ENCODE data around the gene GANC.
"Not testable (repeated sequence)": the region's sequence is repeated elsewhere in the genome, so short reads cannot be mapped to it uniquely, and the experiment has no call there.

GANC gene

DNA sequence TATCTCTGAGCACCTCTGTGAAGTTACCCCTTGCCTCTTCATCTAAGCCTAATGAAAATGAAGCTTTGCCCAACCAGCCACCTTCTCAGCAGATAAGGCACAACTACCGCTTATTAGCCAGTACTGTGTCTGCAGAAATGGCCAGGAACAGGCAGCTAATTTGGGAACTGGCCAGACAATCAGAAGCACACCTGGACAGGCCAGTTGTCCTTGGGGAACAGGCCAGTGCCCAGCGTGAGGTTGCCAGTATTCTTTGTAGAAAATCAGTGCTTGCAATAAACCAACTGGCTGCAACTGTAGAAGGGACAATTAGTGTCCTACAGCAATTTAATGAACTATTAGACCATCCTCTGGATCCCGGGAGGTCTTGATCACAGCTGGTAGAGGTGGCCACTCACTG lies 10.7 kb downstream of the GANC start:
- no peak for DNase-seq

GRCh38 chr15:42284551-42284950 lies 11.6 kb downstream of the GANC start:
- DNase-seq = no peak

DNA sequence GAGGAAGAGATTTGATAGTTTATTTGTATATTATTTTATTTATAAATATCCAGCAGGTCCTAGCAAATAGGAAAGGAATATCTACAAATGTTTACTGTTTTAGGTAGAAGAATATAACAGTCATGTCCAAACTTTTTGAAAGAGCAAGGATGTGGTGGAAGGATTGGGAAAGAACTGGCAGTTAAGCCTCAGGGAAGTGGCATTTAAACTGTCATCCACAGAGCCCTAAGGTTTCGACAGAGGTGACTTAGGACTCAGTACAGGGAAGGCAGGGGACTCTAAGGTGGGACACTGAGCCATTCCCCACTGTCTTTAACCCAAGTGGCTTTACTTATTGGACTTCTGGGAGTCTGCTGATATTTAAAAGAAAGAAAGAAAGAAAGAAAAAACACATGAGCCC lies 12.0 kb downstream of the GANC start:
- DNase-seq = no peak

DNA sequence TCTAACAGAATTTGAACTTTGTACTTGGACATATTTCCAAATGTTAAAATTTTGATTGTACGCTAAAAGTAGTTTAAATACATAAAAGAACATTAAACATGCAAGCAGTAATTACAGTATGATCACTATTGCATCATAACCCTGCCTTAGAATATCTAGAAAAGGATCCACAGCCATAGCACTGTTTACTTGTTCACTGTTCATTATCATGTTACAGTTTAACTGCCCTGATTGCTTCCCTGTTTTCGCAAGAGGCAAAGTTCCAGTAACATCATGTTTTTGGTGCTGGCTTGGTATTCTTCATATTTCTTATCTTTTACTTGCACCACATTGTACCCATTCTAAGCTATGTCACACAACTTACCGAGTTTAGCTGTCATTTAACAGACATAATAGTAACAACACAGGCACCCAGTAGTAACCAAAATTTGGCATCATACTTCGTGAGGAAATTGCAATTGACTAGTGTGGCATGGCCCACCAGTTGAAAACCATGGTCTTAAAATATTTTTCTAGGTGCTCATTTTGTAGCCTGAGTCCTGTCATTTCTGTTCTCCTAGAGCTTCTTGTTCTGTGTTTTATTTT lies 13.5 kb downstream of the GANC start:
- DNase-seq = no peak

DNA sequence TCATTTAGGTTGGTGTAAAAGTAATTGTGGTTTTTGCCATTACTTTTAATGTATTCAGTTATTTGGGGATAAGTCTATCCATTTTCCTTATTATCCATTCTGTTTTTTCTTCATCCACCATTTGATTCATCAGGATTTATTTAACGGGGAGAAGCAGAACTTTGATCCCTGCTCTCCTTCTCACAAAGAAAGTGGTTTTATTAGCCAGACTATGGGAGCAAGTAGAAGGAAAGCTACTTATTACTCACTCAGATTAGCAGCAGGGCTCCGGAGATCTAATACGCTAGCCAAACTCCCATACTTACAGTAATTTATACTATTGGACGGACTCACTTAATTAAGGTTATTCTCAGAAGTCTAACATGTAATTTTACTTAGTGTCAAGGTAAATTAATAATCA lies 14.9 kb downstream of the GANC start:
- no peak for DNase-seq

GRCh38 chr15:42289166-42289565 lies 16.2 kb downstream of the GANC start:
- no peak for DNase-seq

DNA sequence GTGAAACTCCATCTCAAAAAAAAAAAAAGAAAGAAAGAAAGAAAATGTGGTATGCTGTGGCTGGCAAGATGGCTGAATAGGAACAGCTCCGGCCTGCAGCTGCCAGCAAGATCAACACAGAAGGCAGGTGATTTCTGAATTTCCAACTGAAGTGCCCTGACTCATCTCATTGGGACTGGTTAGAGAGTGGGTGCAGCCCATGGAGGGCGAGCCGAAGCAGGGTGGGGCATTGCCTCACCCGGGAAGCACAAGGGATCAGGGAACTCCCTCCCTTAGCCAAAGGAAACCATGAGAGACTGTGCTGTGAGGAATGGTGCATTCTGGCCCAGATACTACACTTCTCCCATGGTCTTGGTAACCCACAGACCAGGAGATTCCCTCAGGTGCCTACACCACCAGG lies 28.0 kb downstream of the GANC start:
- DNase-seq = not testable (repeated sequence)

- no peak for DNase-seq
These were observed 33.7 kb downstream of the GANC start for GRCh38 chr15:42306681-42307080.

DNA sequence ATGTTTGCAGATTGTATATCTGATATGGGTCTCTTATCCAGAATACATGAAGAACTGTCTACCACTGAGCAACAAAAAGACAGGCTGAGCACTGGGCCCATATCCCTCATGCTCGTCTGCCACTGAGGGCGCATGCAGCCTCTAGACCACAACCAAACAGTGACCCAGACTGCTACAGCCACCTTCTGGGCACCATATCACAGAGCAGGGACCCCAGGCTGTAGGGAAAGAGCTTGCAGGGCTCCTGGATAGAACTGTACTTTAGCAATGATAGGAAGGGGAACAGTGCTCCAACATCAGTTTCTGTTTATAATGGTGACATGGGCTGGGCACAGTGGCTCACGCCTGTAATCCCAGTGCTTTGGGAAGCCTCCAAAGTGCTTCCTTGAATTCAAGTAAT lies 40.5 kb downstream of the GANC start:
- DNase-seq = no peak

DNA sequence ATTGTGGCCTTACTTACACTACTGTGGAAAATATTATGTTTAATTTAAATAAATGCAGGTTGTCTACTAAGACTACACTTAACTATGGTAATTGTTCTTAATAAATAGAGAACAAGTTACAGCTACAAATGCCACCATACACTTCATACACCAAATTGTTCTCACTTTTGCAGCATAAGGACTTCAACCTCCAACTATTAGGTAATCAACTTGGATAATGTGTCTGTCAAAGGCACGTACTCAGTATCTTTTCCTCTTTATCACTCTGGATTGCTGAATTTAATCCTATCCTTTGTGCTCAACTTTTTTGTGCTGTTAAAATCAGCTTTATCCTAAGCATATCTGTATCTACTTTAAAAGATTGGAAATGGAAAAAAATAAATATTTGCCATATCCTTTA lies 41.8 kb downstream of the GANC start:
- no peak for DNase-seq

- peak in 1 of 2 experiments; percentile 21 for DNase-seq
These were observed 42.5 kb downstream of the GANC start for GRCh38 chr15:42315521-42315920.

- DNase-seq = not testable (repeated sequence)
These were observed 43.3 kb downstream of the GANC start for GRCh38 chr15:42316282-42316805.

GRCh38 chr15:42319206-42319605 lies 46.2 kb downstream of the GANC start:
- no peak for DNase-seq

- DNase-seq = no peak
These were observed 51.3 kb downstream of the GANC start for GRCh38 chr15:42324308-42324707.

GRCh38 chr15:42329161-42329560 lies 56.2 kb downstream of the GANC start:
- no peak for DNase-seq

- no peak for DNase-seq
These were observed 57.0 kb downstream of the GANC start for GRCh38 chr15:42329992-42330391.

GRCh38 chr15:42331235-42331634 lies 58.2 kb downstream of the GANC start:
- DNase-seq = no peak

DNA sequence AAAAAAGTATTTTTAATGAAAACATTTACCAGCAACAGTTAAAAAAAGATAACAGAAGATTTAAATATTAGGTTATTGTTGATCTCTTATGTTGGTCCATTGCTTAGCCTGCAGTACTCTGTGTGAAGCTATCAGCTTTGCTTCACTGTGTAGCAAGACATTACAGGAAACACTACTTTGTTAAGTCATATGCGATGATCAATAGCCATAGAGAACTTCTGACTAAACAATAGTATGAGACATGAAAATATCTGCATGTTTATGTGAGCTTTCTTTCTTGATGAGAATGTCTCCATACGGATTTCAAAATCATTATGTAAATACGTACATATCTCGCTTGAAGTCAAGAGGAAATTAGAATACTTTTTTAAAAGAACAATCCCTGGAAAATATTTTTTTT lies 59.3 kb downstream of the GANC start:
- no peak for DNase-seq

DNA sequence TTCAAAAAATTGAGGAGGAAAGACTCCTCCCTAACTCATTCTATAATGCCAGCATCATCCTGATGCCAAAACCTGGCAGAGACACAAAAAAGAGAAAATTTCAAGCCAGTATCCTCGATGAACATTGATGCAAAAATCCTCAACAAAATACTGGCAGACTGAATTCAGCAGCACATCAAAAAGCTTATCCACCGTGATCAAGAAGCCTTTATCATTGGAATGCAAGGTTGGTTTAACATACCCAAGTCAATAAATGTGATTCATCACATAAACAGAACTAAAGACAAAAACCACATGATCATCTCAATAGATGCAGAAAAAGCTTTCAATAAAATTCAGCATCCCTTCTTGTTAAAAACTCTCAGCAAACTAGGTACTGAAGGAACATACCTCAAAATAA lies 62.1 kb downstream of the GANC start:
- no peak for DNase-seq

- not testable (repeated sequence) for DNase-seq
These were observed 63.6 kb downstream of the GANC start for GRCh38 chr15:42336650-42337049.

DNA sequence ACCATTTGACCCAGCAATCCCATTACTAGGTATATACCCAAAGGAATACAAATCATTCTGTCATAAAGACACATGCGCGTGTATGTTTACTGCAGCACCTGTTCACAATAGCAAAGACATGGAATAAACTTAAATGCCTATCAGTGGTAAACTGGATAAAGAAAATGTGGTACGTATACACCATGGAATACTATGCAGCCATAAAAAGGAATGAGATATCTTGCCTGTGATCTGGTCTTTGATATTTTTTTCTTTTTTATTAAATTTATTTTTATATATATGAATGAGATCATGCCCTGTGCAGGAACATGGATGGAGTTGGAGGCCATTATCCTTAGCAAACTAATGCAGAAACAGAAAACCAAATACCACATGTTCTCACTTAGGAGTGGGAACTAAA lies 64.1 kb downstream of the GANC start:
- not testable (repeated sequence) for DNase-seq

GRCh38 chr15:42338500-42338899 lies 65.5 kb downstream of the GANC start:
- no peak for DNase-seq

DNA sequence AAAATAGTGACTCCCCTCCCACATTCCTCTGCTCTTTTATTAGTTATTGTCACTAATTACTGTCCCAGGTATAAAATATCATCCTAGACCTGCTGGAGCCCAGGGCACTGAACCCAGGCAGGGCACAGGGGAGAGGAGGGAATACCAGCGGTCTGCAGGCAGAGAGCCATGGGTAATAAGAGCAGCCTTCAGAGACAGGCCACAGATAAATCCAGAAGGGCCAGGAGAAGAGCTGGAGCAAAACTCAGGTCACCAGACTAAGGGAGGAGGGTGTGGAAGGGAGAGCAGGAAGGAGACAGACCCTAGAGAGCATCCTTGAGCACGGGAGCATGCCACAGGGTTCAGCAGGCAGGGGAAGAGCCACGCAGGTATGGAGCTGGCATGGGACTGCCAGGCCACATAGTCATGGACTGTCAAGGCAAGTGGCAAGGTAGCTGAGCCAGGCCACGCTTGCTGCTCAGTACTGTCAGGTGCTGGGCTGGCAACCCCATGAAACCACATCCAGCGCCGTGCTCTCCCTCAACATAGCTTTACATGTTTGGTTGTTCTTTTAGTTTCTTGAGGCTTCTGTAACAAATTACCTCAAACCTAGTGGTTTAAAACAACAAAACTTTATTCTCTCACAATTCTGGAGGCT lies 70.7 kb downstream of the GANC start:
- no peak for DNase-seq

DNA sequence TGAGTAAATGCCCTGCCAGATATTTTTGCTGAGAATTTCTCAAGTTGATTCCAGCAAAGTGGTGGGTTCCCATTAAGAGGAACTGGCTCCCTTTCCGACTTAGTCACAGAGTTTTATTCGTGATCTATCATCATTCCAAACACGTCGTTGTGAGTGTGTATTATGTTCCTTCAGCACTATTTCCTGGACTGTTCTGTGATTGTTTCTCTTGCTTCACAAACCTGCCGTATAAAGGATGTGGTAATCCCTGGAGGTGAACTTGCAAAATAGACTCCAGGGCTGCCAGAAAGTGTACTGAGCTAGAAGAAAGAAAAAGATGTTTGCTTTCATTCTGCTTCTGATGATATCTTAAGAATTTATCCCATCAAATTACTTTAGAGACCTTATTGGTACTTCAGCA lies 71.8 kb downstream of the GANC start:
- no peak for DNase-seq

GRCh38 chr15:42345504-42345903 lies 72.5 kb downstream of the GANC start:
- no peak for DNase-seq

All from NCI-H524 (cell line).